Upper lobe of left lung (tissue), 6 donors: ENCODE results near the gene CYP4F12. TPM values are rescaled to one million over a fixed set of nuclear protein-coding genes. Genes with fewer than 3 reads are reported as not detected.

Experiments used
- ATAC-seq, 2 donors: fragments of 200-7000 bp; cut with Tn5 transposase; one replicate each; pipeline ENCODE4 v1.9.1; 2022; ENCODE audit warnings: mild to moderate bottlenecking in 2 of 2, moderate library complexity in 2 of 2; ENCODE audit not compliant: low FRiP score in 2 of 2
- DNase-seq, 2 donors: peaks; one replicate each; pipeline ENCODE4 v3.0.0-alpha.2; 2019 to 2020
- H3K27ac ChIP-seq, 4 donors: fragments of 200-600 bp; sonication (generic); one replicate each; pipeline ENCODE4 v1.5.1; 2016 to 2019
- H3K27me3 ChIP-seq, 4 donors: fragments of 200-600 bp; sonication (generic); one replicate each; pipeline ENCODE4 v1.5.1; 2017 to 2019
- H3K36me3 ChIP-seq, 4 donors: fragments of 200-600 bp; sonication (generic); one replicate each; pipeline ENCODE4 v1.5.1; 2016 to 2019
- H3K4me1 ChIP-seq, 4 donors: fragments of 200-600 bp; sonication (generic); one replicate each; pipeline ENCODE4 v1.5.1; 2018 to 2019
- H3K4me3 ChIP-seq, 4 donors: fragments of 200-600 bp; sonication (generic); one replicate each; pipeline ENCODE4 v1.5.1; 2017 to 2019; ENCODE audit warnings: mild to moderate bottlenecking in 2 of 4, moderate library complexity in 1 of 4
- H3K9me3 ChIP-seq, 4 donors: fragments of 200-600 bp; sonication (generic); one replicate each; pipeline ENCODE4 v1.5.1; 2018 to 2019
- EP300 ChIP-seq, 4 donors: sonication (generic); formaldehyde crosslinking; IDR thresholded peaks; one replicate each; pipeline ENCODE4 v1.5.1; 2017; ENCODE audit warnings: antibody characterized with exemption in 4 of 4, control low read depth in 2 of 4
- POLR2A ChIP-seq, 4 donors: fragments of 450-650 bp; IDR thresholded peaks; one replicate each; pipeline ENCODE4 v1.5.1; 2016 to 2017; ENCODE audit warnings: antibody characterized with exemption in 4 of 4, mild to moderate bottlenecking in 2 of 4
- POLR2AphosphoS5 ChIP-seq, 2 donors: sonication (generic); formaldehyde crosslinking; IDR thresholded peaks; one replicate each; pipeline ENCODE4 v1.5.1; 2017; ENCODE audit warnings: antibody characterized with exemption in 2 of 2
- WGBS, 2 donors: methylation state at CpG; one replicate each; pipeline ENCODE4 v1.1.5; 2017 to 2018; 5-methylcytosine and 5-hydroxymethylcytosine counted together
- total RNA-seq, 6 donors: library from RNA; depleted of rRNA in 4 of 6; stranded (reverse); fragments of >200 nt in 4 of 6; gene quantifications; one replicate each; pipeline versions ENCODE4 v1.1.0 to v1.2.1, GENCODE V29; 2016 to 2021
- TF ChIP-seq, protein P1 (sequence below), 6 experiments: fragments of 450-650 bp in 4 of 6; fragments of 200-600 bp in 2 of 6; sonication (generic) in 2 of 6; IDR thresholded peaks; one replicate each; pipeline ENCODE4 v1.5.1; 2016 to 2019; ENCODE audit warnings: antibody characterized with exemption in 6 of 6
- donor health status: DM: no; HTN: no; CAD: no; lungs with moderate emphysema.
- donor health status: DM: no; HTN: yes; CAD: no; lungs with severe emphysema.

Gene CYP4F12
- total RNA-seq, 6 donors from 2014 or later = 0.30 to 16.8 (median 2.0) TPM

DNA sequence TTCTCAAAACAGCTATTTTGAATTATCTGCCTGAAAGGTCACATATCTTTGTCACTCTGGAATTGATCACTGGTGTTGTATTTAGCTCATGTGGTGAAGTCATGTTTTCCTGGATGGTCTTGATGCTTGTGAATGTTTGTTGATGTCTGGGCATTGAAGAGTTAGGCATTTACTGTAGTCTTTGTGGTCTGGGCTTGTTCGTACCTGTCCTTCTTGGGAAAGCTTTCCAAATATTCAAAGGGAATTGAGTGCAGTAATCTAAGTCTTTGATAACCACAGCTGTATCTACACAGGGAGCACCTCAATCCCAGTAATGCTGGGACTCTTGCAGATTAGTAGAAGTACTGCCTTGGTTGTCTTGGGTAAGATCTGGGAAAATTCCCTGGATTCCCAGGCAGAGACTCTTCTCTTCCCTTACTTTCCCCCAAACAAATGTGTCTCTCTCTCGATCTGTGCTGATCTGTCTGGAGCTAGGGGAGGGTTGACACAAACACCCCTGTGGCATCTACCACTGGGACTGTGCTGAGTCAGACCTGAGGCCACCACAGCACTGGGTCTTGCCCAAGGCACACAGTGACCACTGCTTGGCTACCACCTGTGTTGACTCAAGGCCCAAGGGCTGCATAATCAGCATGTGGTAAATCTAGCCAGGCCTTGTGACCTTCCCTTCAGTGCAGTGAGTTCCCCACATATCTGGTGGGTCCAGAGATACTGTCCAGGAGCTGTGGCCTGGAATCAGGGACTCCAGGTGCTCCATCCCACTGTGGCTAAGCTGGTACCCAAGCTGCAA lies 37.7 kb upstream of the CYP4F12 start:
- peak in 1 of 2 donors; percentile 47 for DNase-seq
- Histone ChIP-seq H3K27me3 (no peaks in the 10 kb centered on the region), H3K27ac (peak overlapping the region in 1 of 4 donors; percentile 30), H3K36me3 (no peaks in the 10 kb centered on the region), H3K4me1 (peaks cover 0 to 3% (median 0%) of the 10 kb centered on the region in 4 donors), H3K4me3 (no peak overlapping the region), H3K9me3 (no peaks in the 10 kb centered on the region)
- TF ChIP-seq EP300 (IDR thresholded peaks at IDR 0.05) (no peak), POLR2A (IDR thresholded peaks at IDR 0.05) (no peak)
- TF ChIP-seq, protein P1, sequence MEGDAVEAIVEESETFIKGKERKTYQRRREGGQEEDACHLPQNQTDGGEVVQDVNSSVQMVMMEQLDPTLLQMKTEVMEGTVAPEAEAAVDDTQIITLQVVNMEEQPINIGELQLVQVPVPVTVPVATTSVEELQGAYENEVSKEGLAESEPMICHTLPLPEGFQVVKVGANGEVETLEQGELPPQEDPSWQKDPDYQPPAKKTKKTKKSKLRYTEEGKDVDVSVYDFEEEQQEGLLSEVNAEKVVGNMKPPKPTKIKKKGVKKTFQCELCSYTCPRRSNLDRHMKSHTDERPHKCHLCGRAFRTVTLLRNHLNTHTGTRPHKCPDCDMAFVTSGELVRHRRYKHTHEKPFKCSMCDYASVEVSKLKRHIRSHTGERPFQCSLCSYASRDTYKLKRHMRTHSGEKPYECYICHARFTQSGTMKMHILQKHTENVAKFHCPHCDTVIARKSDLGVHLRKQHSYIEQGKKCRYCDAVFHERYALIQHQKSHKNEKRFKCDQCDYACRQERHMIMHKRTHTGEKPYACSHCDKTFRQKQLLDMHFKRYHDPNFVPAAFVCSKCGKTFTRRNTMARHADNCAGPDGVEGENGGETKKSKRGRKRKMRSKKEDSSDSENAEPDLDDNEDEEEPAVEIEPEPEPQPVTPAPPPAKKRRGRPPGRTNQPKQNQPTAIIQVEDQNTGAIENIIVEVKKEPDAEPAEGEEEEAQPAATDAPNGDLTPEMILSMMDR (IDR thresholded peaks at IDR 0.05) = no peak
- no peak for ATAC-seq
- WGBS, 2 donors = 64 to 81% methylated on average over 1 to 2 of the region's 2 CpGs

DNA sequence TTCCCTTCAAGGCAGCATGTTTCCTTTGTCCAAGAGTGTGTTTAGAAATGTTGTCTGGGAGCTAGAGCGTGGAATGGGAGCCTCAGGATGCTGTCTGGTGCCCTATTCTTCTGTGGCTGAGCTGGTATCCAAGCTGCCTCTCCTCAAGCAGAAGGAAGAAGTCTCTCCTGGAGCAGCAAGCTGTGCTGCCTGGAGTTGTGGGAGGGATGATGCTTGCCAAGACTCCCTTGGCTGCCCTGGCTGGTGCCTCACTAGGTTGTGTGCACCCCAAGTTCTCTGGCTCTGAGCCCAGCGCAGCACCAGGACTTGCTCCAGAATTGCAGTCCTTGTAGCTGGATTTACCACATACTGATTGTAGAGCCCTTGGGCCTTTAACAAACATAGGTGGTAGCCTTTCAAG lies 36.9 kb upstream of the CYP4F12 start:
- Histone ChIP-seq H3K4me3 (no peak overlapping the region), H3K36me3 (no peaks in the 10 kb centered on the region), H3K27ac (peak overlapping the region in 1 of 4 donors; percentile 30), H3K27me3 (no peaks in the 10 kb centered on the region), H3K9me3 (no peaks in the 10 kb centered on the region), H3K4me1 (peaks cover 0 to 3% (median 0%) of the 10 kb centered on the region in 4 donors)
- ATAC-seq (no peak), DNase-seq (no peak)
- TF ChIP-seq POLR2AphosphoS5 (IDR thresholded peaks at IDR 0.05) (no peak), EP300 (IDR thresholded peaks at IDR 0.05) (no peak), POLR2A (IDR thresholded peaks at IDR 0.05) (no peak)
- TF ChIP-seq, protein P1 (IDR thresholded peaks at IDR 0.05) = no peak
- WGBS, 2 donors = 86% methylated on average over 1 to 2 of the region's 2 CpGs

DNA sequence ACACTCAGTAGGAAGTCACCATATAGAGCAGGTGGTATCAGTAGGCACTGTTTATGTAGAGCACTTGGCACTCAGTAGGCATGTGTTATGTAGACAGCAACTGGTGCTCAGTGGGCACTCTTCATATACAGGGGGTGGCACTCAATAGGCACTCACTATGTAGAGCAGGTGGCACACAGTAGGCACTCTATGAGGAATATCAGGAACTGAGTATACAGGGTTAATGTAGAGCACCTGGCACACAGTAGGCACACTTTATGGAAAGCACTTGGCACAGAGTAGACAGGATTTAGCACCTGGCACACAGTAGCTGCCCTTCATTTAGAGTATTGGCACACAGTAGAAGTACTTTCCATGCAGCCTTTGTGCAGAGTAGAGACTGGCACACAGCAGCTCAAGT lies 33.3 kb upstream of the CYP4F12 start:
- H3K27ac ChIP-seq = peak overlapping the region in 2 of 4 donors; percentile 74 to 78
- TF ChIP-seq, protein P1 (IDR thresholded peaks at IDR 0.05) = no peak
- TF ChIP-seq EP300 (IDR thresholded peaks at IDR 0.05) = no peak
- no peak for TF ChIP-seq POLR2AphosphoS5 (IDR thresholded peaks at IDR 0.05)
- TF ChIP-seq POLR2A (IDR thresholded peaks at IDR 0.05) = no peak

DNA sequence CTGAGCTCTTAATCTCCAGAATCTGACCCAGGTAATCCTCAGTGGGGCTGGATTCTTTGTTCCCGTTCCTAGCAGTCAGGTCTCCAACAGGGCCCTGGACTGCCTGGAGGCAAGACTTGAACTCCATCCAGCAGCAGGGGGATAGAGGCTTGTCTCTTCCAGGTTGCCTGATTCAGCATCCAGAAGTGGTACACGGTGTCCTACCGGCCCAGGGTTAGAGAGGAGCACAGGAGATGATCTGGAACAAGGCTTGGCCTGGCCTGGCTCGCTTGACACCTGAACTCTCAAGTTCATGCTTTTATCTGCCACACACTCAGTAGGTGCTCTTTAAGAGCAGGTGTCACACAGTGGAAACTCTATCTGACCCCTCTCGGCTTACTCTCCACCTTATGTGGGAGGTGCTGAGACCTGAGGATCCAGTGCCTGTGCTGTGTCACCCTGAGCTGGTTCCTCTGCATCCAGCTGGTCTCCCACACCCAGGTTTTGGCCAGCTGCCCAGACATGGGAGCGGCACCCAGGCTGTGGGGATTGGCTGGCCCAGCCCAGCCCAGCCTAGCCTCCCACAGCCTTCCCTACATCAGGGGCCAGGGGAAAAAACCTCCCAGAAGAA lies 32.5 kb upstream of the CYP4F12 start, which contains the start of gene CYP4F3:
CYP4F3 (plus strand) TSS at position 604 of the 610 bp plus-strand sequence. CDS start 519 bp downstream, outside the sequence.
- Histone ChIP-seq H3K27me3 (no peaks in the 10 kb centered on the region), H3K9me3 (no peaks in the 10 kb centered on the region), H3K4me3 (no peak within 1 kb of the TSS), H3K36me3 (no peaks in the 10 kb centered on the region), H3K4me1 (no peaks in the 10 kb centered on the region), H3K27ac (peak within 1 kb of the TSS in 3 of 4 donors; percentile 67 to 78 (median 74))
- DNase-seq (peak; percentile 72 to 85), ATAC-seq (peak; percentile 64 to 82)
- TF ChIP-seq, protein P1 (IDR thresholded peaks at IDR 0.05) = no peak
- TF ChIP-seq EP300 (IDR thresholded peaks at IDR 0.05) = no peak
- no peak for TF ChIP-seq POLR2AphosphoS5 (IDR thresholded peaks at IDR 0.05)
- TF ChIP-seq POLR2A (IDR thresholded peaks at IDR 0.05) = no peak
- WGBS, 2 donors = 48 to 52% methylated on average over 6 of the region's 6 CpGs

More for the DNA sequence above, 33.3 kb upstream of the CYP4F12 start:
- DNase-seq (no peak), ATAC-seq (no peak)
- Histone ChIP-seq H3K27me3 (no peaks in the 10 kb centered on the region), H3K9me3 (no peaks in the 10 kb centered on the region), H3K36me3 (no peaks in the 10 kb centered on the region), H3K4me3 (no peak overlapping the region), H3K4me1 (no peaks in the 10 kb centered on the region)
